ENCODE data around the gene ADAMTS5.

GRCh38 chr21:26941421-26941820 is 25.5 kb downstream of the ADAMTS5 start:
- TF ChIP-seq EZH2 (IDR thresholded peaks at IDR 0.05; ENCODE audit: borderline replicate concordance, low read length), result no peak
- TF ChIP-seq, protein P1, sequence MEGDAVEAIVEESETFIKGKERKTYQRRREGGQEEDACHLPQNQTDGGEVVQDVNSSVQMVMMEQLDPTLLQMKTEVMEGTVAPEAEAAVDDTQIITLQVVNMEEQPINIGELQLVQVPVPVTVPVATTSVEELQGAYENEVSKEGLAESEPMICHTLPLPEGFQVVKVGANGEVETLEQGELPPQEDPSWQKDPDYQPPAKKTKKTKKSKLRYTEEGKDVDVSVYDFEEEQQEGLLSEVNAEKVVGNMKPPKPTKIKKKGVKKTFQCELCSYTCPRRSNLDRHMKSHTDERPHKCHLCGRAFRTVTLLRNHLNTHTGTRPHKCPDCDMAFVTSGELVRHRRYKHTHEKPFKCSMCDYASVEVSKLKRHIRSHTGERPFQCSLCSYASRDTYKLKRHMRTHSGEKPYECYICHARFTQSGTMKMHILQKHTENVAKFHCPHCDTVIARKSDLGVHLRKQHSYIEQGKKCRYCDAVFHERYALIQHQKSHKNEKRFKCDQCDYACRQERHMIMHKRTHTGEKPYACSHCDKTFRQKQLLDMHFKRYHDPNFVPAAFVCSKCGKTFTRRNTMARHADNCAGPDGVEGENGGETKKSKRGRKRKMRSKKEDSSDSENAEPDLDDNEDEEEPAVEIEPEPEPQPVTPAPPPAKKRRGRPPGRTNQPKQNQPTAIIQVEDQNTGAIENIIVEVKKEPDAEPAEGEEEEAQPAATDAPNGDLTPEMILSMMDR (conservative IDR thresholded peaks at IDR 0.05 in 1 of 2, IDR thresholded peaks at IDR 0.05 in 1 of 2; ENCODE audit: extremely low read depth in 1 of 2, insufficient read depth in 1 of 2, low read depth in 1 of 2, low read length in 2 of 2), result no peak
